ENCODE results near the gene PATE2.

GRCh38 chr11:125728969-125729368 lies 49.7 kb downstream of the PATE2 start:
- no peak for TF ChIP-seq CTCF (IDR thresholded peaks at IDR 0.05; ENCODE audit: borderline replicate concordance, extremely low read depth, low read length, poor library complexity, severe bottlenecking)
- TF ChIP-seq EZH2 (IDR thresholded peaks at IDR 0.05; ENCODE audit: borderline replicate concordance, low read depth, low read length, severe bottlenecking): no peak

All from DND-41 (cell line).